ENCODE data around the gene SLC9A3. TPM values are rescaled to one million over a fixed set of nuclear protein-coding genes. Genes with fewer than 3 reads are reported as not detected.

SLC9A3 gene
- total RNA-seq, 2 donors from 2014 or later: 4.3 to 5.3 TPM

DNA sequence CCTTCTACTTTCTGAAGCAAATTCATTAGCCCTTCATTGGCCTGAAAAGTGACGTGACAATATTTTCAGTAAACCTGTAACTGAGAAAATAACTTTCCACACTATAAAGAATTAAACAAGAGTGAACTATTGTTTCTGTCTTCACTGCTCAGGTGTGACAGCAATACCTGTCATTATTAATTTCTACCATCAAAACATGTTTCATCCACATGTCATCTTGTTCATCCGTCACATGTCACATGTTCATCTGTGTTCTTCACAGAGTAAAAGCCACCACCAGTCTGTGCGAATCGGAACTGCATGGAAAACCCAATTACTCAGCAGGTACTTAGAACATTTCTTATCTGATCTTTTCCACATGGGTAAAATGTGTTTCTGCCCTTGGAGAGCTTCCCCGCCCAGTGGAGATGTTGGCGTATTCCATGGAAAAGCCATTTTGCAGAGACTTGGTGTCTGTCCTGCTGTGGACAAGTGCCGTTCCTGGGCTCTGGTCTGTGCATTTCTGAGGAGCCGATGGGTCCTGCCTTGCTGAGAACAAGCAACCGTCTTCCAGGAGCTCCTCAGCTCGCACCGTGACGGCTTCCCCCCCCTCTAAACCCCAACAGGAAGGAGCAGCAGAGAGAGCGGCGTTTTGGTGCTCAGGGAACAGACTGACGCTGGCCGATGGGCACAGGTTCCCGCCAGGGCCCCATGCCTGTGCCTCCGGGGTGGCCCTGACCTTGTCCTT lies 91.9 kb downstream of the SLC9A3 start:
- WGBS: 66% methylated on average over 18 of the region's 18 CpGs
- Histone ChIP-seq H3K27me3 (replicated peaks; ENCODE audit: insufficient read depth) (no peaks in the 10 kb centered on the region), H3K4me1 (replicated peaks) (no peaks in the 10 kb centered on the region), H3K9me3 (no peaks in the 10 kb centered on the region), H3K36me3 (no peaks in the 10 kb centered on the region), H3K27ac (no peak overlapping the region), H3K4me3 (no peak overlapping the region)
- DNase-seq (ENCODE audit: low spot score): no peak
- TF ChIP-seq POLR2AphosphoS5 (IDR thresholded peaks at IDR 0.05) (no peak), POLR2A (IDR thresholded peaks at IDR 0.05) (no peak)
- intact Hi-C loops (cut with DNase I): no loop called here

GRCh38 chr5:431711-432050 lies 92.6 kb downstream of the SLC9A3 start:
- Histone ChIP-seq H3K27ac (no peak overlapping the region), H3K4me3 (no peak overlapping the region), H3K4me1 (replicated peaks) (no peaks in the 10 kb centered on the region), H3K27me3 (replicated peaks; ENCODE audit: insufficient read depth) (no peaks in the 10 kb centered on the region), H3K36me3 (no peaks in the 10 kb centered on the region), H3K9me3 (no peaks in the 10 kb centered on the region)
- 90% methylated on average over 4 of the region's 4 CpGs for WGBS
- TF ChIP-seq, protein P1, sequence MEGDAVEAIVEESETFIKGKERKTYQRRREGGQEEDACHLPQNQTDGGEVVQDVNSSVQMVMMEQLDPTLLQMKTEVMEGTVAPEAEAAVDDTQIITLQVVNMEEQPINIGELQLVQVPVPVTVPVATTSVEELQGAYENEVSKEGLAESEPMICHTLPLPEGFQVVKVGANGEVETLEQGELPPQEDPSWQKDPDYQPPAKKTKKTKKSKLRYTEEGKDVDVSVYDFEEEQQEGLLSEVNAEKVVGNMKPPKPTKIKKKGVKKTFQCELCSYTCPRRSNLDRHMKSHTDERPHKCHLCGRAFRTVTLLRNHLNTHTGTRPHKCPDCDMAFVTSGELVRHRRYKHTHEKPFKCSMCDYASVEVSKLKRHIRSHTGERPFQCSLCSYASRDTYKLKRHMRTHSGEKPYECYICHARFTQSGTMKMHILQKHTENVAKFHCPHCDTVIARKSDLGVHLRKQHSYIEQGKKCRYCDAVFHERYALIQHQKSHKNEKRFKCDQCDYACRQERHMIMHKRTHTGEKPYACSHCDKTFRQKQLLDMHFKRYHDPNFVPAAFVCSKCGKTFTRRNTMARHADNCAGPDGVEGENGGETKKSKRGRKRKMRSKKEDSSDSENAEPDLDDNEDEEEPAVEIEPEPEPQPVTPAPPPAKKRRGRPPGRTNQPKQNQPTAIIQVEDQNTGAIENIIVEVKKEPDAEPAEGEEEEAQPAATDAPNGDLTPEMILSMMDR (IDR thresholded peaks at IDR 0.05): no peak
- TF ChIP-seq POLR2A (IDR thresholded peaks at IDR 0.05): no peak
- no peak for TF ChIP-seq POLR2AphosphoS5 (IDR thresholded peaks at IDR 0.05)
- intact Hi-C loops (cut with DNase I): no loop called here
- no peak for DNase-seq (ENCODE audit: low spot score)

DNA sequence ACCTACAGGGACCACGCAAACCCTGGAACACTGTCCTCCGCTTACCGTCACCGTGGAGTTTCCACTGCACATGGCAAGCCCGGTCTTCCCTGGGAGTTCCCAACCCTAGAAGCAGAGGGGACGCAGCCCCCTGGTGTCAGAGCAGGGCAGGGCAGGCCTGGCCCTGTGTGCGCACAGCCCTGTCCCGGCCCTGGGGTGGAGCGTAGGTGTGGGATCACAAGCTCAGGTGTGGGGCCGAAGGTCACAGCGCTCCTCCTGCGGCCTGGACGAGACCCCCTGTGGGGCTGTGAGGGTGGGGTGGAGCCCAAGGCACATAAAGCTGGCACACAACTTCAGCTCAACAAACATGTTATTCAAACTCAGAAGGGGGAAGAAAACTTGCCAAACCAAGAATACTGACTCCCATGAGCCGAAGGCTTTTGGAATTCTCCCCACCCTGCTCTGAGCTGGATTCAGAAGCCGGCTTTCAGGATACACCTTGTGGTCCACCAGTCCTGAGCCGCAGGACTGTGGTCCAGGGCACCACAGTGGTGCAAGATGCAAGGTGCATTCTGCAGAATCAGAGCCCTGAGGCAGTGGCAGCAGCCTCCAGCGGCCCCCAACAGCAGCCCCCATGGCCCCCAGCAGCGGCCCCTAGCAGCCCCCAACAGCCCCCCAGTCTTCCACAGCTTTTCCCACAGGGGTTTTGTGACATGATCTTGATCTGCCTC lies 93.1 kb downstream of the SLC9A3 start:
- TF ChIP-seq, protein P1 (IDR thresholded peaks at IDR 0.05): peak in 2 of 4 experiments; percentile 30 to 39
- TF ChIP-seq POLR2A (IDR thresholded peaks at IDR 0.05) (no peak), POLR2AphosphoS5 (IDR thresholded peaks at IDR 0.05) (no peak)
- Histone ChIP-seq H3K4me3 (no peak overlapping the region), H3K9me3 (no peaks in the 10 kb centered on the region), H3K27me3 (replicated peaks; ENCODE audit: insufficient read depth) (no peaks in the 10 kb centered on the region), H3K27ac (no peak overlapping the region), H3K36me3 (no peaks in the 10 kb centered on the region), H3K4me1 (replicated peaks) (no peaks in the 10 kb centered on the region)
- 56% methylated on average over 17 of the region's 18 CpGs for WGBS
- intact Hi-C loops (cut with DNase I): no loop called here
- DNase-seq (ENCODE audit: low spot score): no peak

DNA sequence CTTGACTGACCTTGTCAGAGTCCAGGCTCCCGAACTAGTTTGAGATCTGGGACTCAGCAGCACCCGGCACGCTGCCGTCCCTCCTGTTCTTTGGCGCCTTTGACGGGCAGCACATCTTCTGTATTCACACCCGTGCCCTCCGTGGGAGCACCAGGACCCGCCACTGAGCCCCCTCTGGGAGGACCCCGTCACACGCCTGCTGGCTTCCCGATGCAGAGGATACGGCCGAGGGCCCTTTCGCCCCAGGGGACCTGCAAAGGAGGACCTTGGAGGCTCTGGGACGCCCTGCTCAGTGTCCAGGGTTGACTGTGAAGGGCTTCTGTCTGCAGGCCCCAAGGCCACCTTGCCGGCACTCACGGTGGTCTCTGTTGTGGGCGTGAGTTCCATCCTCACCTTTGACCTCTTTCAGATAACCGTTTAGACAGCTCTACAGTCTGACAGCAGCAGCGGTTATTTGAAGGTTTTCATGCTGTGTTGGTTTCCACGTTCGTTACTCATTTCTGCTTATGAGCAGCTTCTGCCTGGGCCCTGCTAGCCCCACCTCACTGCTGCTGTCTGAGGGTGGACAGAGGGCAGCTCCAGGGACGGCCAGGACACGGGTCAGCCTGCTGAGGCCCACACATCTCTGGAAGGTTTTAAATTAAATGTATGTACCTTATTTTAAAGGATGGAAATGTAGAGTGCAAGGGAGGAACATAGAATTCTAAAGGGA lies 93.9 kb downstream of the SLC9A3 start:
- H3K27ac ChIP-seq: no peak overlapping the region
- no peaks in the 10 kb centered on the region for H3K36me3 ChIP-seq
- intact Hi-C loops (cut with DNase I): no loop called here
- 89% methylated on average over 21 of the region's 25 CpGs for WGBS
- H3K27me3 ChIP-seq (replicated peaks; ENCODE audit: insufficient read depth): no peaks in the 10 kb centered on the region
- TF ChIP-seq, protein P1 (IDR thresholded peaks at IDR 0.05): no peak
- TF ChIP-seq POLR2AphosphoS5 (IDR thresholded peaks at IDR 0.05): no peak
- TF ChIP-seq POLR2A (IDR thresholded peaks at IDR 0.05): no peak
- no peak for DNase-seq (ENCODE audit: low spot score)
- H3K4me3 ChIP-seq: no peak overlapping the region
- H3K9me3 ChIP-seq: no peaks in the 10 kb centered on the region
- no peaks in the 10 kb centered on the region for H3K4me1 ChIP-seq (replicated peaks)

GRCh38 chr5:429453-430188 lies 94.6 kb downstream of the SLC9A3 start:
- H3K4me1 ChIP-seq (replicated peaks): no peaks in the 10 kb centered on the region
- DNase-seq (ENCODE audit: low spot score): no peak
- TF ChIP-seq, protein P1 (IDR thresholded peaks at IDR 0.05): no peak
- TF ChIP-seq POLR2A (IDR thresholded peaks at IDR 0.05): no peak
- H3K36me3 ChIP-seq: no peaks in the 10 kb centered on the region
- intact Hi-C loops (cut with DNase I): no loop called here
- no peaks in the 10 kb centered on the region for H3K9me3 ChIP-seq
- H3K27ac ChIP-seq: no peak overlapping the region
- no peak overlapping the region for H3K4me3 ChIP-seq
- H3K27me3 ChIP-seq (replicated peaks; ENCODE audit: insufficient read depth): no peaks in the 10 kb centered on the region
- WGBS: 53% methylated on average over 35 of the region's 35 CpGs

Measured in prostate gland (tissue), 2 donors.